A549 (cell line): Measurements from ENCODE around the gene COQ9.

Source experiments
- CEBPB ChIP-seq, 2 experiments: fragments of >200 bp in 1 of 2; sonication (Bioruptor Twin) in 1 of 2; formaldehyde crosslinking in 1 of 2; IDR thresholded peaks; 2 replicates each; pipeline ENCODE4 v1.6.1; 2012 to 2016
- CTCF ChIP-seq: fragments of >200 bp; sonication (Bioruptor Twin); formaldehyde crosslinking; IDR thresholded peaks from 3 replicates; pipeline ENCODE4 v1.5.1; 2016
- EP300 ChIP-seq, 2 experiments: fragments of >200 bp; sonication (Bioruptor Twin); formaldehyde crosslinking; IDR thresholded peaks; 2 replicates in 1 of 2; 3 replicates in 1 of 2; pipeline ENCODE4 v1.6.1; 2016 to 2017
- FOSB ChIP-seq: fragments of 250-450 bp; sonication (Bioruptor Pico); IDR thresholded peaks from 2 replicates; pipeline ENCODE4 v1.5.0; 2020; ENCODE audit warnings: mild to moderate bottlenecking, moderate library complexity
- MAZ ChIP-seq: fragments of 150-350 bp; IDR thresholded peaks from 2 replicates; pipeline ENCODE4 v1.6.1; 2014; ENCODE audit warnings: antibody characterized with exemption, low read depth, low read length, borderline replicate concordance
- PHF8 ChIP-seq: fragments of 200-600 bp; sonication (generic); IDR thresholded peaks from 2 replicates; pipeline ENCODE4 v1.6.1; 2016; ENCODE audit warnings: low read depth, mild to moderate bottlenecking, antibody characterized with exemption, moderate library complexity, borderline replicate concordance
- POLR2A ChIP-seq: IDR thresholded peaks from 2 replicates; pipeline ENCODE4 v1.6.1; 2012; ENCODE audit warnings: mild to moderate bottlenecking, low read length
- RAD21 ChIP-seq, 2 experiments: fragments of >200 bp in 1 of 2; sonication (Bioruptor Twin) in 1 of 2; formaldehyde crosslinking in 1 of 2; IDR thresholded peaks in 1 of 2; conservative IDR thresholded peaks in 1 of 2; 2 replicates in 1 of 2; 3 replicates in 1 of 2; pipeline ENCODE4 v1.6.1; 2012 to 2018; ENCODE audit warnings: inconsistent platforms in 1 of 2
- RFX5 ChIP-seq: fragments of 450-650 bp; IDR thresholded peaks from 2 replicates; pipeline ENCODE4 v1.7.1; 2014; ENCODE audit warnings: antibody characterized with exemption, mild to moderate bottlenecking, moderate library complexity
- SREBF2 ChIP-seq: fragments of 450-650 bp; IDR thresholded peaks from 2 replicates; pipeline ENCODE4 v1.6.1; 2014; ENCODE audit warnings: mild to moderate bottlenecking, moderate library complexity
- ZC3H11A ChIP-seq: fragments of 450-650 bp; IDR thresholded peaks from 2 replicates; pipeline ENCODE4 v1.6.1; 2014; ENCODE audit warnings: antibody characterized with exemption, mild to moderate bottlenecking

GRCh38 chr16:57434003-57434402, 13.3 kb upstream of the COQ9 start:
- TF ChIP-seq EP300 (IDR thresholded peaks at IDR 0.05) (no peak), ZC3H11A (no peak), CTCF (no peak), PHF8 (no peak), MAZ (no peak), RFX5 (no peak), SREBF2 (no peak), POLR2A (no peak), CEBPB (IDR thresholded peaks at IDR 0.05) (no peak), RAD21 (conservative IDR thresholded peaks at IDR 0.05 in 1 of 2, IDR thresholded peaks at IDR 0.05 in 1 of 2) (no peak), FOSB (no peak)
